A673 (cell line): ENCODE measurements around the gene MAST4. TPM values are rescaled to one million over a fixed set of nuclear protein-coding genes. Genes with fewer than 3 reads are reported as not detected.

Experiments used
- BruUV-seq: library from RNA; stranded (reverse); fragments of 400-500 nt; replicated peaks from 2 replicates; lab custom pipeline; 2021; lab: Mats Ljungman, UMichigan
- CTCF ChIA-PET: fragments of 300-600 bp; sonication (Branson Sonifier 250); formaldehyde crosslinking; loops from one replicate; lab custom pipeline; 2022; ENCODE audit warnings: antibody characterized with exemption; lab: Charles Lee
- POLR2A ChIA-PET: fragments of 300-600 bp; sonication (Branson Sonifier 250); formaldehyde crosslinking; loops from one replicate; lab custom pipeline; 2022; ENCODE audit warnings: antibody characterized with exemption; ENCODE audit not compliant: low non-redundant PET; lab: Charles Lee
- DNase-seq: peaks from one replicate; pipeline ENCODE4 v3.0.0-alpha.2; 2015; ENCODE audit warnings: low spot score
- H3K27ac ChIP-seq: fragments of 200-600 bp; sonication (generic); 2 replicates; pipeline ENCODE4 v1.5.1; 2016; ENCODE audit warnings: mixed run types, low read depth, mild to moderate bottlenecking, mixed read lengths, antibody characterized with exemption, low read length; ENCODE audit not compliant: poor library complexity, severe bottlenecking
- H3K27me3 ChIP-seq: fragments of 200-600 bp; sonication (generic); replicated peaks from 2 replicates; pipeline ENCODE4 v1.6.1; 2017; ENCODE audit warnings: mixed run types, low read depth, mild to moderate bottlenecking, mixed read lengths, antibody characterized with exemption, low read length; ENCODE audit not compliant: insufficient read depth, poor library complexity
- H3K36me3 ChIP-seq: fragments of 200-600 bp; sonication (generic); 2 replicates; pipeline ENCODE4 v1.6.1; 2016; ENCODE audit warnings: mixed run types, mild to moderate bottlenecking, mixed read lengths, antibody characterized with exemption, low read length; ENCODE audit not compliant: insufficient read depth, poor library complexity, severe bottlenecking
- H3K4me1 ChIP-seq: fragments of 200-600 bp; sonication (generic); 2 replicates; pipeline ENCODE4 v1.6.1; 2017; ENCODE audit warnings: mixed run types, mild to moderate bottlenecking, mixed read lengths, antibody characterized with exemption, low read length; ENCODE audit not compliant: insufficient read depth, poor library complexity, severe bottlenecking
- H3K4me3 ChIP-seq: fragments of 200-600 bp; sonication (generic); 2 replicates; pipeline ENCODE4 v1.5.1; 2016; ENCODE audit warnings: low read depth, mixed run types, mild to moderate bottlenecking, mixed read lengths, low read length; ENCODE audit not compliant: poor library complexity, severe bottlenecking
- H3K9me3 ChIP-seq: fragments of 200-600 bp; sonication (generic); 2 replicates; pipeline ENCODE4 v1.6.1; 2016; ENCODE audit warnings: mixed run types, low read depth, mild to moderate bottlenecking, mixed read lengths, antibody characterized with exemption, low read length; ENCODE audit not compliant: poor library complexity, severe bottlenecking
- EZH2 ChIP-seq: fragments of 200-600 bp; sonication (generic); IDR thresholded peaks from 2 replicates; pipeline ENCODE4 v1.6.1; 2017; ENCODE audit warnings: borderline replicate concordance, low read depth, mild to moderate bottlenecking, mixed read lengths, antibody characterized with exemption, low read length; ENCODE audit not compliant: poor library complexity, severe bottlenecking
- intact Hi-C: fragments of 100-400 bp; cut with micrococcal nuclease; formaldehyde crosslinking; loops from one replicate; pipeline ENCODE4 v1.10.0; 2022; ENCODE audit not compliant: unreplicated experiment
- total RNA-seq: library from RNA; stranded (reverse); gene quantifications from 2 replicates; pipeline ENCODE4 v1.2.3, GENCODE V29; 2021
- TF ChIP-seq, protein P1 (sequence below): fragments of 300-800, 200-600 bp; sonication (generic); conservative IDR thresholded peaks from 2 replicates; pipeline ENCODE4 v1.5.1; 2017; ENCODE audit warnings: low read depth, mild to moderate bottlenecking, antibody characterized with exemption, low read length, moderate library complexity, mixed read lengths

Gene MAST4
- total RNA-seq, 1 experiment from 2014 or later: 4.5 TPM

DNA sequence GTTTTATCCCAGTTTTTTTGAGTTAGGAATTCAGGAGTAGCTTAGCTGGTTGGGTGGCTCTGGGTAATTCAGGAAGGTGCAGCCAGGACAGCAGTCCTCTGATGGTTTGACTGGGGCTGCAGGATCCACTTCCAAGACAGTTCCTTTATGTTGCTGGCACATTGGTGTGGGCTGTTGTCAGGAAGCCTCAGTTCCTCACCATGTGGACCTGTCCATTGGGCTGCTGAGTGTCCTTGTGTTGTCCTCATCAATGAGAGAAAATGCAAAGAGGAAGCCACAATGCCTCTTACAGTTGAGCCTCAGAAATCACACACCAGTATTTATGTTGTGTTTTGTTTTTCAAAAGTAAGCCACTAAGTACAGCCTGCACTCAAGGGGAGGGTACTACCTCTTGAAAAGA, 140.9 kb downstream of the MAST4 start:
- H3K27me3 ChIP-seq: peaks cover 7% of the 10 kb centered on the region
- CTCF ChIA-PET: no interaction called here
- no peak overlapping the region for H3K27ac ChIP-seq
- H3K9me3 ChIP-seq: no peaks in the 10 kb centered on the region
- POLR2A ChIA-PET: no interaction called here
- no TSS peak for BruUV-seq
- no peaks in the 10 kb centered on the region for H3K4me1 ChIP-seq
- TF ChIP-seq EZH2: no peak
- TF ChIP-seq, protein P1, sequence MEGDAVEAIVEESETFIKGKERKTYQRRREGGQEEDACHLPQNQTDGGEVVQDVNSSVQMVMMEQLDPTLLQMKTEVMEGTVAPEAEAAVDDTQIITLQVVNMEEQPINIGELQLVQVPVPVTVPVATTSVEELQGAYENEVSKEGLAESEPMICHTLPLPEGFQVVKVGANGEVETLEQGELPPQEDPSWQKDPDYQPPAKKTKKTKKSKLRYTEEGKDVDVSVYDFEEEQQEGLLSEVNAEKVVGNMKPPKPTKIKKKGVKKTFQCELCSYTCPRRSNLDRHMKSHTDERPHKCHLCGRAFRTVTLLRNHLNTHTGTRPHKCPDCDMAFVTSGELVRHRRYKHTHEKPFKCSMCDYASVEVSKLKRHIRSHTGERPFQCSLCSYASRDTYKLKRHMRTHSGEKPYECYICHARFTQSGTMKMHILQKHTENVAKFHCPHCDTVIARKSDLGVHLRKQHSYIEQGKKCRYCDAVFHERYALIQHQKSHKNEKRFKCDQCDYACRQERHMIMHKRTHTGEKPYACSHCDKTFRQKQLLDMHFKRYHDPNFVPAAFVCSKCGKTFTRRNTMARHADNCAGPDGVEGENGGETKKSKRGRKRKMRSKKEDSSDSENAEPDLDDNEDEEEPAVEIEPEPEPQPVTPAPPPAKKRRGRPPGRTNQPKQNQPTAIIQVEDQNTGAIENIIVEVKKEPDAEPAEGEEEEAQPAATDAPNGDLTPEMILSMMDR: no peak
- DNase-seq: no peak
- H3K4me3 ChIP-seq: no peak overlapping the region
- H3K36me3 ChIP-seq: no peaks in the 10 kb centered on the region
- intact Hi-C loops: no loop called here

DNA sequence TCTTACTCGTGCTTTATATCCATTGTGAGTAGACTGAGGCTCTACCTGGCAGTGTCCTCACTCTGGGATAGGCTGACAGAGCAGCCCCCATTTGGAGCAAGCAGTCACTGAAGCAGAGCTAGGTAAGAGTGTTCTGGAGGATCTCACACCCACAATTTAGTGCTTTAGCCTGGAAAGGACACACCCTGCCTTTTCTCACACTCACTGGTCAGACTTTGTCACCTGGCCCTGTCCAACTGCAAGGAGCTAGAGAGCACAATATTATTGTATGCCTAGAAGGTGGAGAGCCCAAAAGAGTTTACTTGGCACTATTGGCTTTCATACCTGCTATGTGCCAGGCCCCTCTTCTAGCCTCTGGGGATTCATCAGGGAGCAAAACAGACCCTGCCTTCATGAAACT, 141.9 kb downstream of the MAST4 start:
- intact Hi-C loops: no loop called here
- POLR2A ChIA-PET: interaction anchor here (0.6 kb wide), 1 partner anchor 769 kb away, joined by 4 read pairs; no protein-coding TSS in a partner anchor
- no peaks in the 10 kb centered on the region for H3K4me1 ChIP-seq
- H3K36me3 ChIP-seq: no peaks in the 10 kb centered on the region
- DNase-seq: no peak
- H3K27me3 ChIP-seq: peaks cover 7% of the 10 kb centered on the region
- CTCF ChIA-PET: no interaction called here
- BruUV-seq: no TSS peak
- TF ChIP-seq EZH2: no peak
- TF ChIP-seq, protein P1: no peak
- H3K27ac ChIP-seq: no peak overlapping the region
- H3K4me3 ChIP-seq: no peak overlapping the region
- no peaks in the 10 kb centered on the region for H3K9me3 ChIP-seq

DNA sequence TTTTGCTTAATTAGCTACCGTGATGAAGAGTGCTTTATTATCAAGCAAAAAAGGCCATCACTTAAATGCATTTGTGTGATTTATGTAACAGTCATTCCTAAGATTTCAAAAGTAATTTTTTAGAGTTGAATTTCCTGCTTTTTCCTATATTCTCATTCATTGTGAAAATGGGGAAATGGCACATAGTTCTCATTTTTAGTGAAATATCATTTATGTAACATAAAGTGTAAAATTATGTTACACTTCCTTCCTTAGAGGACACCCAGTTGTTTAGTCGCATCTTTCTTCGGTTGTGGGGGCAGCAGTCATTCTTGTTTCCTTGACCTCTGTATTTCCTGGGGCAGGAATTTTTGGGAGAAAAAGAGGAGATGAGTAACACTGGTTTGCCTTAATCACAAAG, 142.8 kb downstream of the MAST4 start:
- DNase-seq: no peak
- BruUV-seq: no TSS peak
- POLR2A ChIA-PET: no interaction called here
- Histone ChIP-seq H3K9me3 (no peaks in the 10 kb centered on the region), H3K27ac (no peak overlapping the region), H3K4me1 (no peaks in the 10 kb centered on the region), H3K4me3 (no peak overlapping the region), H3K27me3 (peaks cover 7% of the 10 kb centered on the region), H3K36me3 (no peaks in the 10 kb centered on the region)
- intact Hi-C loops: no loop called here
- CTCF ChIA-PET: no interaction called here
- no peak for TF ChIP-seq EZH2
- TF ChIP-seq, protein P1: no peak
